Choroid plexus epithelial cell (primary cell): ENCODE measurements around the gene PKP1.

Experiments used
- DNase-seq: peaks from one replicate; pipeline ENCODE4 v3.0.0-alpha.2; 2010; ENCODE audit warnings: low read depth
- H3K4me3 ChIP-seq: 2 replicates; pipeline ENCODE4 v1.5.1; 2011; ENCODE audit warnings: low read depth, mild to moderate bottlenecking, control low read depth, low read length, moderate library complexity
- CTCF ChIP-seq: conservative IDR thresholded peaks from 2 replicates; pipeline ENCODE4 v1.5.1; 2011; ENCODE audit warnings: low read depth, mild to moderate bottlenecking, control low read depth, inconsistent platforms, low read length, moderate library complexity

Gene PKP1

DNA sequence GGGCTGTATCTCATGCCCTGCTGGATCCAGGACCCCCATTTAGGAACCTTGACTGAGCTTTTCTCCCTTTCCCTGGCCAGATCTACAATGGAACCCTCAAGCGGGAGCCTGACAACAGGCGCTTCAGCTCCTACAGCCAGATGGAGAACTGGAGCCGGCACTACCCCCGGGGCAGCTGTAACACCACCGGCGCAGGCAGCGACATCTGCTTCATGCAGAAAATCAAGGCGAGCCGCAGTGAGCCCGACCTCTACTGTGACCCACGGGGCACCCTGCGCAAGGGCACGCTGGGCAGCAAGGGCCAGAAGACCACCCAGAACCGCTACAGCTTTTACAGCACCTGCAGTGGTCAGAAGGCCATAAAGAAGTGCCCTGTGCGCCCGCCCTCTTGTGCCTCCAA, 29.8 kb downstream of the PKP1 start:
- DNase-seq, result no peak
- H3K4me3 ChIP-seq, result no peak overlapping the region
- no peak for TF ChIP-seq CTCF

- H3K4me3 ChIP-seq, result no peak overlapping the region
- no peak for DNase-seq
- TF ChIP-seq CTCF, result no peak
Observed at GRCh38 chr1:201316556-201316955, 33.2 kb downstream of the PKP1 start.

- no peak overlapping the region for H3K4me3 ChIP-seq
- TF ChIP-seq CTCF, result no peak
- DNase-seq, result no peak
Observed at GRCh38 chr1:201317551-201317950, 34.2 kb downstream of the PKP1 start.

DNA sequence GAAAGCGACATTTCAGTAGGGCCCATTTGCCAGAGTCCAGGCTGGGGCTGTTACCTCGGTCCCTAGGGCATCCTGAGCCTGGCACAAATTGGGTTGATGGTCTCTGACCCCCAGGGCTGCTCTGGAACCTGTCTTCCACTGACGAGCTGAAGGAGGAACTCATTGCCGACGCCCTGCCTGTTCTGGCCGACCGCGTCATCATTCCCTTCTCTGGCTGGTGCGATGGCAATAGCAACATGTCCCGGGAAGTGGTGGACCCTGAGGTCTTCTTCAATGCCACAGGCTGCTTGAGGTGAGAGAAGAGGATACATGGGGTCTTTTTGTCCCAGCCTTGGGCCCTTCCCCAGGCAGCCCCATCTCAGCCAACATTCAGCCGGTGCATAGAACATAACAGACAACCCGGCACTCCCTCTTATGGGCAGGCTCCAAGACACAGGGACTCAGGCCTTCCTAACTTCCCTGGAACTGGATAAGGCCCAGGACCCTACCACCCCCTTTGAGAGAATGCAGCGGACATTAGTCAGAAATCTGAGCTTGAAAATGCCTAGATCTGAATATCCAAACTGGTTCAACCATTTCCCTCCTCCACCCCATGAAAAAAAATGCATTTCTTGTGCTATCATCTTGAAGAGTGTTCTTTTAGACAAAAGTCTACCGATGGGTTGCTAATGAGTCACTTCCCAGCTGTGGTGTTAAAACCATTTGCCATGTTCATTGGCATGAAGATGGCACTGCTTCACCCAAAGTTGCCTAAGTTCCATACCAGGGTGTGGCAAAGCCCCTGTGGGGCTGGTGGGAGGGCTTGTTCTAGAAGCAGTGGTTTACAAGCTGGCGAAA, 35.4 kb downstream of the PKP1 start:
- no peak for TF ChIP-seq CTCF
- no peak overlapping the region for H3K4me3 ChIP-seq

DNA sequence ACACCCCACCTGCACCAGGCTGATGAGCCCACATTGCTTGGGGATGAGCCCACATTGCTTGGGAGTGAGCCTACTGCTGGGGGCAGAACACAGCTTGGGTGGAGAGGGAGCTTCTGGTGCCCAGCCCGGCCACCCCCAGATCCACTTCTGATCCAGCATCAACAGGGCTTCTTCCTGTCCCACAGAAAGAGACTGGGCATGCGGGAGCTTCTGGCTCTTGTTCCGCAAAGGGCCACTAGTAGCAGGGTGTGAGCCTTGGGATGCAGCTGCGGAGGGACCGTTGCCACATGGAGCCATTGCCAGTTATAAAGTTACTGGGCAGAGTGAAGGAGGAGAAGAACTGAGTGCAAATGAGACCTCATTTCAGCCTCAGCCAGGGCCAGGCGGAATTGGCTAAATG, 36.3 kb downstream of the PKP1 start:
- TF ChIP-seq CTCF, result no peak

More for the DNA sequence above, 35.4 kb downstream of the PKP1 start:
- DNase-seq, result no peak

DNA sequence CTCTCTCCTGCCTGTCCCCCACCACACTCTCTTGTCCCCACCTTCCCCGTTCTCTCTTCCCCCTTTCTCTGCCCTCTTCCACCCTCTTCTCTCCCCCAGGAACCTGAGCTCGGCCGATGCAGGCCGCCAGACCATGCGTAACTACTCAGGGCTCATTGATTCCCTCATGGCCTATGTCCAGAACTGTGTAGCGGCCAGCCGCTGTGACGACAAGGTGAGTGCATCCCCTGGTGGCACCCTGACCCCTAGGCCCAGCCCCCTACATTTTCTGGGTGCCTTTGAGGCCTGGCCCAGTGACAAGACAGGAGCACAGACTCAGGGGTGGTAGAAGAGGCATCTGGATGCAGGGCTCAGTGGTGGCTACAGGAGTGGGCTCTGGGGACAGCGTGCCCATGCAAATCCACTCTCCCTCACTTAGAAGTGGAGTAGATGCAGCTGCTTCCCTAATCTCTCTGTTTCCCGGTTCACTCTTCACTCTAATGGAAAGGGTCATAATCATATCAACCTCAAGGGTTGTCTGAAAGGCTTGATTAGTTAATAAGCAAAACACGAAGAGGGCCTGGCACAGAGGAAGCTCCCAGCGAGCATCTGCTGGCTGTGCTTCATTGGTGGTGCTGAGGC, 37.0 kb downstream of the PKP1 start:
- H3K4me3 ChIP-seq, result no peak overlapping the region
- DNase-seq, result no peak
- no peak for TF ChIP-seq CTCF

More for the DNA sequence above, 36.3 kb downstream of the PKP1 start:
- H3K4me3 ChIP-seq, result no peak overlapping the region
- no peak for DNase-seq
